Psoas muscle (tissue), 8 donors: ENCODE data around the gene MOCS1. TPM values are rescaled to one million over a fixed set of nuclear protein-coding genes. Genes with fewer than 3 reads are reported as not detected.

Experiments
- ATAC-seq, 4 donors: fragments of 200-7000 bp; cut with Tn5 transposase; one replicate each; pipeline ENCODE4 v1.9.1; 2020; ENCODE audit warnings: moderate library complexity in 3 of 4, mild to moderate bottlenecking in 2 of 4
- DNase-seq, 2 donors: peaks; one replicate each; pipeline ENCODE4 v3.0.0-alpha.2; 2020
- H3K27ac ChIP-seq: fragments of 200-600 bp; one replicate; pipeline ENCODE4 v1.8.0; 2022
- H3K27me3 ChIP-seq, 3 donors: fragments of 200-600 bp in 1 of 3; one replicate each; pipeline versions ENCODE4 v1.6.1 to v1.8.0; 2013 to 2022; ENCODE audit warnings: low read length in 2 of 3, mild to moderate bottlenecking in 2 of 3, moderate library complexity in 1 of 3; ENCODE audit not compliant: insufficient read depth in 3 of 3
- H3K36me3 ChIP-seq, 2 donors: fragments of 200-600 bp in 1 of 2; one replicate each; pipeline versions ENCODE4 v1.6.1 to v1.8.0; 2013 to 2022; ENCODE audit warnings: low read depth in 1 of 2, mild to moderate bottlenecking in 1 of 2, moderate library complexity in 1 of 2; ENCODE audit not compliant: insufficient read depth in 1 of 2
- H3K4me1 ChIP-seq: fragments of 200-600 bp; one replicate; pipeline ENCODE4 v1.8.0; 2022
- H3K4me3 ChIP-seq: fragments of 200-600 bp; one replicate; pipeline ENCODE4 v1.8.0; 2022; ENCODE audit warnings: mild to moderate bottlenecking
- H3K9me3 ChIP-seq: fragments of 200-600 bp; one replicate; pipeline ENCODE4 v1.8.0; 2022
- WGBS, 3 donors: extraction: QIAGEN DNeasy Blood & Tissue Kit; methylation state at CpG; one replicate each; pipeline versions ENCODE4 v1.1.6 to v1.1.7; 2013; 5-methylcytosine and 5-hydroxymethylcytosine counted together
- intact Hi-C, 2 donors: fragments of 100-400 bp; cut with DNase I; formaldehyde crosslinking; loops; one replicate each; pipeline versions ENCODE4 v1.11.0 to v1.14.2; 2022
- polyA plus RNA-seq, 3 donors: library from polyadenylated mRNA; stranded (reverse); fragments of 200-250 nt; gene quantifications; one replicate each; pipeline ENCODE4 v1.2.3, GENCODE V29; 2013
- total RNA-seq, 4 donors: library from RNA; stranded (reverse); fragmentation: NEBNext Ultra II Directional in 2 of 4; extraction: Animal tissue kit (Norgen Biotek cat#: 25700) in 2 of 4; gene quantifications; one replicate each; pipeline versions ENCODE4 v1.2.1 to v1.2.4, GENCODE V29; 2021 to 2023
- TF ChIP-seq, protein P1 (sequence below): fragments of 200-600 bp; IDR thresholded peaks from one replicate; pipeline ENCODE4 v1.8.0; 2022; ENCODE audit warnings: antibody characterized with exemption
- donor health status: healthy with polysubstance abuse.
- donor health status: DM: no; HTN: no; CAD: no; lungs with moderate emphysema.
- donor health status: Bipolar disorder and iron deficiency.
- donor health status: healthy.
- donor health status: DM: yes; HTN: yes; CAD: no.
- donor health status: DM: no; HTN: no; CAD: no.
- donor health status: DM: no; HTN: no; CAD: no.
- donor health status: DM: yes; HTN: yes; CAD: no.

MOCS1 gene
- total and polyA plus RNA-seq, 7 donors = 17.3 to 44.2 (median 32.5) TPM

DNA sequence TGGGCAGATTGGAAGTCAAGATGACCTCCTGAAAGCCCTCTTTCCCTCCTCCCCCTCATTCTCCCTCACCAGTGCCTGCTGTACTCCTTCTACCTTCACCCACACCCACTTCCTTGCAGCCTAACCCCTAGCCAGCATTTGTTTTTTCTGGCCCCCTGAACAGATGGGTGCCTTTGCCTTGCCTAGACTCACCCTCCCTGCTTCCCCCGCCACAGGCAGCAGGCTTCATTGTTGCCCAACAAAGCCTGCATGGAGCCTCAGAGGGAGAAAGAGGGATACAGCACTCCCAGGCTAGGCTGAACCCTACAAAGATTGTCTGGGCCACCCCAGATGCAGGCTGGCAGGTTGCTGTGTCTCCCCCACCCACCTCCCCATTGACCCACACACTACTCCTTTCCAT lies 2.7 kb downstream of the MOCS1 start:
- peak overlapping the region; percentile 94 for H3K27ac ChIP-seq

GRCh38 chr6:39930540-39930939 lies 3.7 kb downstream of the MOCS1 start:
- Histone ChIP-seq H3K4me1 (peaks cover 82% of the 10 kb centered on the region), H3K36me3 (peaks cover 4 to 9% of the 10 kb centered on the region in 2 donors), H3K4me3 (peak overlapping the region; percentile 88), H3K9me3 (no peaks in the 10 kb centered on the region), H3K27me3 (no peaks in the 10 kb centered on the region), H3K27ac (peak overlapping the region; percentile 94)
- intact Hi-C loops = no loop called here
- ATAC-seq (peak in 3 of 4 donors; percentile 32 to 37 (median 34)), DNase-seq (no peak)
- TF ChIP-seq, protein P1, sequence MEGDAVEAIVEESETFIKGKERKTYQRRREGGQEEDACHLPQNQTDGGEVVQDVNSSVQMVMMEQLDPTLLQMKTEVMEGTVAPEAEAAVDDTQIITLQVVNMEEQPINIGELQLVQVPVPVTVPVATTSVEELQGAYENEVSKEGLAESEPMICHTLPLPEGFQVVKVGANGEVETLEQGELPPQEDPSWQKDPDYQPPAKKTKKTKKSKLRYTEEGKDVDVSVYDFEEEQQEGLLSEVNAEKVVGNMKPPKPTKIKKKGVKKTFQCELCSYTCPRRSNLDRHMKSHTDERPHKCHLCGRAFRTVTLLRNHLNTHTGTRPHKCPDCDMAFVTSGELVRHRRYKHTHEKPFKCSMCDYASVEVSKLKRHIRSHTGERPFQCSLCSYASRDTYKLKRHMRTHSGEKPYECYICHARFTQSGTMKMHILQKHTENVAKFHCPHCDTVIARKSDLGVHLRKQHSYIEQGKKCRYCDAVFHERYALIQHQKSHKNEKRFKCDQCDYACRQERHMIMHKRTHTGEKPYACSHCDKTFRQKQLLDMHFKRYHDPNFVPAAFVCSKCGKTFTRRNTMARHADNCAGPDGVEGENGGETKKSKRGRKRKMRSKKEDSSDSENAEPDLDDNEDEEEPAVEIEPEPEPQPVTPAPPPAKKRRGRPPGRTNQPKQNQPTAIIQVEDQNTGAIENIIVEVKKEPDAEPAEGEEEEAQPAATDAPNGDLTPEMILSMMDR = no peak
- WGBS, 3 donors = 42 to 79% (median 48%) methylated on average over 4 of the region's 4 CpGs

More for the DNA sequence above, 2.7 kb downstream of the MOCS1 start:
- intact Hi-C loops = no loop called here
- 82 to 100% (median 94%) methylated on average over 1 of the region's 1 CpG for WGBS, 3 donors
- ATAC-seq (no peak), DNase-seq (no peak)
- Histone ChIP-seq H3K36me3 (no peaks in the 10 kb centered on the region), H3K4me1 (peaks cover 82% of the 10 kb centered on the region), H3K4me3 (peak overlapping the region; percentile 88), H3K9me3 (no peaks in the 10 kb centered on the region), H3K27me3 (no peaks in the 10 kb centered on the region)
- TF ChIP-seq, protein P1 = no peak

GRCh38 chr6:39929733-39930461 lies 4.4 kb downstream of the MOCS1 start:
- Histone ChIP-seq H3K4me1 (peaks cover 83% of the 10 kb centered on the region), H3K4me3 (peak overlapping the region; percentile 88), H3K36me3 (peaks cover 9 to 16% of the 10 kb centered on the region in 2 donors), H3K27me3 (no peaks in the 10 kb centered on the region), H3K9me3 (no peaks in the 10 kb centered on the region), H3K27ac (peak overlapping the region; percentile 94)
- ATAC-seq = peak in 2 of 4 donors; percentile 20 to 39
- 46 to 73% (median 53%) methylated on average over 11 of the region's 11 CpGs for WGBS, 3 donors
- DNase-seq = no peak
- TF ChIP-seq, protein P1 = no peak
- intact Hi-C loops = no loop called here

DNA sequence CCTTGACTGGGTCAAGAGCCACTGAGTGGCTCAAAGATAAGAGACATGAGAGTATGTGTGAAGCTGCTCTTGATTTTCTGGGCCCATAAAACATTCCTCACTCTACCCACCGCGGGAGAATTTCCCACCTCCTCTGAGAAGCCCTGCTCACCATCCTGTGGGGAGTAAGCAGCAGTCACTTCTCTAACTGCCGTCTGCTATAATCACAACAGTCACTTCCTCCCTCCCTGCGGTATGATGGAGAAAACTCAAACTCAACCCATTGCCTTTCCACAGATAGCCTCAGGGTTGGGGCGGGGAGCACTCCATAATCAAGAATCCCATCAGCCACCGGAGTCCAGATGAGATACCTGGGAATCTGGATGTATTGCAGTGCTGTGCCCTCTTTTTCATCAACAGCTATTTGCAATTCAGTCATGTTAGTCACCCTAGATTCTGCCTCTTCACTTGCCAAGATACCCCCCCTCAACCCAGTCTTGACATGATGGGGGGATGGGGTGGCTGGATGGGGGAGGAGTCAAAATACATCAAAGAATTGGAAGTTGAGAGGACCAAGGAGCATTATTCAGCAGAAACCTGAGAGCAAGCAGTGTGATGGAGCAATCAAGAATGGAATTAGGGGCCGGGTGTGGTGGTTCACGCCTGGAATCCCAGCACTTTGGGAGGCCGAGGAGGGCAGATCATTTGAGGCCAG lies 5.1 kb downstream of the MOCS1 start:
- DNase-seq = no peak
- no peaks in the 10 kb centered on the region for H3K9me3 ChIP-seq

More for the DNA sequence above, 5.1 kb downstream of the MOCS1 start:
- 50 to 83% (median 56%) methylated on average over 9 of the region's 9 CpGs for WGBS, 3 donors
- peaks cover 12 to 23% of the 10 kb centered on the region in 2 donors for H3K36me3 ChIP-seq
- peak overlapping the region; percentile 88 for H3K4me3 ChIP-seq
- H3K27ac ChIP-seq = peak overlapping the region; percentile 94
- intact Hi-C loops = no loop called here
- peaks cover 85% of the 10 kb centered on the region for H3K4me1 ChIP-seq
- TF ChIP-seq, protein P1 = no peak
- H3K27me3 ChIP-seq = no peaks in the 10 kb centered on the region
- no peak for ATAC-seq
